ENCODE measurements around the gene NOS1AP.

The NOS1AP gene

GRCh38 chr1:162372159-162373071, 302.9 kb downstream of the NOS1AP start:
- TF ChIP-seq, protein P1, sequence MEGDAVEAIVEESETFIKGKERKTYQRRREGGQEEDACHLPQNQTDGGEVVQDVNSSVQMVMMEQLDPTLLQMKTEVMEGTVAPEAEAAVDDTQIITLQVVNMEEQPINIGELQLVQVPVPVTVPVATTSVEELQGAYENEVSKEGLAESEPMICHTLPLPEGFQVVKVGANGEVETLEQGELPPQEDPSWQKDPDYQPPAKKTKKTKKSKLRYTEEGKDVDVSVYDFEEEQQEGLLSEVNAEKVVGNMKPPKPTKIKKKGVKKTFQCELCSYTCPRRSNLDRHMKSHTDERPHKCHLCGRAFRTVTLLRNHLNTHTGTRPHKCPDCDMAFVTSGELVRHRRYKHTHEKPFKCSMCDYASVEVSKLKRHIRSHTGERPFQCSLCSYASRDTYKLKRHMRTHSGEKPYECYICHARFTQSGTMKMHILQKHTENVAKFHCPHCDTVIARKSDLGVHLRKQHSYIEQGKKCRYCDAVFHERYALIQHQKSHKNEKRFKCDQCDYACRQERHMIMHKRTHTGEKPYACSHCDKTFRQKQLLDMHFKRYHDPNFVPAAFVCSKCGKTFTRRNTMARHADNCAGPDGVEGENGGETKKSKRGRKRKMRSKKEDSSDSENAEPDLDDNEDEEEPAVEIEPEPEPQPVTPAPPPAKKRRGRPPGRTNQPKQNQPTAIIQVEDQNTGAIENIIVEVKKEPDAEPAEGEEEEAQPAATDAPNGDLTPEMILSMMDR (IDR thresholded peaks at IDR 0.05; ENCODE audit: insufficient read depth, low read depth, low read length, missing control alignments), result no peak
- no peak overlapping the region for H3K4me3 ChIP-seq (ENCODE audit: low read depth, low read length)
- no peak for DNase-seq (ENCODE audit: low read depth)

DNA sequence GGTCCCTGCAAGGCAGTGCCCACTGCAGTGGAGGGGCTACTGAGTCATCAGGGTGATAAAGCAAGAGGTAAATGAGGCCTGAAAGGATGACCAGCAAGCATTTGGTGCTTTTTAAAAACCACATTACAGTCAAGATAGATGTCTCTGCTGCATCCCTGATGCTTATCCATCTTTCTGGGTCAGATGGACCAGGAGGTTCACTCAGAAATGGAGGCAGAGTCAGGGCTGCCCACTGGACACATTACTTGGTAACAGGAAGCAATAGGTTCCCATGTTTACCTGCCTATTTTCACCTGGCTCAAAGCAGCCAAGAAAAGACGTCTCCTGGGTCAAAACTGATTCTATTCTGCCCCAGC, 303.6 kb downstream of the NOS1AP start:
- H3K4me3 ChIP-seq (ENCODE audit: low read depth, low read length), result no peak overlapping the region
- DNase-seq (ENCODE audit: low read depth), result no peak
- TF ChIP-seq, protein P1 (IDR thresholded peaks at IDR 0.05; ENCODE audit: insufficient read depth, low read depth, low read length, missing control alignments), result no peak

DNA sequence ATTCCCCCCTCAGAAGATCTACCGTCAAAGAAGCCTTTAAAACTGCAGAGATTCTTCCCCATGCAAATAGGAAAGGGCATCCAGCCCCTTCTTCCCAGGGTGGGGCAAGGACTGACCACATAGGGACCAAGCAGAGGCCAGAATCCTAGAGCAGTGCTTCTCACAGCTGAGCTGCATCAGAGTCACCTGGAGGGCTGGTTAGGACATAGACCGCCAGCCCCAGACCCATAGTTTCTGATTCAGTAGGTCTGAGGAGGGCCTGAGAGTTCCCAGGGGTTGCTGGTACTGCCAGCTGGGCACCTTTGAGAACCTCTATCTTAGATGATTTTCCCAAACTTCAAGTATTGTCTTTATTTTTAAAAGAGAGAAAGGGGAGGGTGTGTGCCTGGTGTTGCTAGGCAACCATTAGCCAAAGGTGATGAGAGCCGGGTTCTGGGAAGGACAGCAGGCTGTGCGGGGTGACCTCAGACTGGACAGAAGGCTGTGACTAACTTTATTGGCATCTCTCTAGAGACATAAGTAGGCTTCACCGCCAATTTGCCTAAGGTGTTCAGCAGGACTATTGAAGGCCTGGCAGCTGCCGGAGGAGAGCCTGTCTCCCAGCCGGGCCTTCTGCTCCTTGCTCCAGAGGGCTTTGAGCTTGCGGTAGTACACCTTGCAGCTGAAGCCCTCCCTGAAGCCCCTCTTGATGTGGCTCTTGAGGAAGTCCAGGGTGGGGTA, 304.2 kb downstream of the NOS1AP start:
- TF ChIP-seq, protein P1 (IDR thresholded peaks at IDR 0.05; ENCODE audit: insufficient read depth, low read depth, low read length, missing control alignments), result no peak
- H3K4me3 ChIP-seq (ENCODE audit: low read depth, low read length), result no peak overlapping the region
- DNase-seq (ENCODE audit: low read depth), result no peak

GRCh38 chr1:162374406-162374805, 304.9 kb downstream of the NOS1AP start:
- TF ChIP-seq, protein P1 (IDR thresholded peaks at IDR 0.05; ENCODE audit: insufficient read depth, low read depth, low read length, missing control alignments), result no peak
- no peak for DNase-seq (ENCODE audit: low read depth)
- no peak overlapping the region for H3K4me3 ChIP-seq (ENCODE audit: low read depth, low read length)

- no peak overlapping the region for H3K4me3 ChIP-seq (ENCODE audit: low read depth, low read length)
- DNase-seq (ENCODE audit: low read depth), result no peak
- TF ChIP-seq, protein P1 (IDR thresholded peaks at IDR 0.05; ENCODE audit: insufficient read depth, low read depth, low read length, missing control alignments), result no peak
Measured at GRCh38 chr1:162375463-162375862, 306.0 kb downstream of the NOS1AP start.

GRCh38 chr1:162376691-162377090, 307.2 kb downstream of the NOS1AP start, which contains the start of gene SPATA46:
Gene SPATA46 (minus strand): TSS chr1:162376854. CDS start chr1:162376790, 64 bp downstream.
- no peak for DNase-seq (ENCODE audit: low read depth)
- TF ChIP-seq, protein P1 (IDR thresholded peaks at IDR 0.05; ENCODE audit: insufficient read depth, low read depth, low read length, missing control alignments), result no peak
- no peak within 1 kb of the TSS for H3K4me3 ChIP-seq (ENCODE audit: low read depth, low read length)

Measured in GM12865 (cell line).